Dedifferentiated amniotic fluid mesenchymal stem cell (primary cell): ENCODE results near the gene CCM2L.

Source experiments
- DNase-seq: peaks from one replicate; pipeline ENCODE4 v3.0.0-alpha.2; 2016; ENCODE audit errors: extremely low spot score

CCM2L gene

DNA sequence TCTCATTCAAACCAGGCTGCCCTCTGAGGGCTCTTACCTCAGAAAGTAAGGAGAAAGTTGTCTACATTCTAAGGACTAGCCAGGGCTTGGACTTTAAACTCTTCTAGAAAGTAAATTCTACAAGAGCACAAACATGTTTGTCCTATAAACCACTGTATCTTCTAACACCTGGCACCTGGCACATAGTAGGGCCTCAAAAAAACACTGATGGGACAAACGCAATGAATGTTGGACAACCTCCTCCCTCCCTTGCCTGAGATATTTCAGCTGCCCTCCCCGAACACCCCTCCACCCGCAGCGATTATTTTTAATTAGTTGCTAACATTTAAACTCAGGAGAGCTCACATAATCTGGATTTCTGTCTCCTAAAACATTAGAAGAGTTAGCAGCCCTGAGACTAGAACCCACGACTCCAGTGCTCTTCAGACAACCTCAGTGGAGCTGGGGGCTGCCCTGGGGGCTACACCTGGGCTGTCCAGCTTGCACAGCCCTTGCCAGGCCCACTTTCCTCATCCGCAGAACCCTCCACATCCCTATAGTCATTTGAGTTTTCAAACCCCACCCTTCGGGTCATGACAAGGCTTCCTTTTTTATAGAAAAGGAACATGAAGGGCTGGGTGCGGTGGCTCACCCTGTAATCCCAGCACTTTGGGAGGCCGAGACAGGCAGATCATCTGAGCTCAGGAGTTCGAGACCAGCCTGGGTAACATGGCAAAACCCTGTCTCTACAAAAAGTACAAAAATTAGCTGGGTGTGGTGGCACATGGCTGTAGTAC, 46.7 kb downstream of the CCM2L start:
- DNase-seq = no peak

GRCh38 chr20:32057656-32058184, 47.5 kb downstream of the CCM2L start:
- DNase-seq = no peak

GRCh38 chr20:32059189-32059588, 49.0 kb downstream of the CCM2L start:
- DNase-seq = no peak

DNA sequence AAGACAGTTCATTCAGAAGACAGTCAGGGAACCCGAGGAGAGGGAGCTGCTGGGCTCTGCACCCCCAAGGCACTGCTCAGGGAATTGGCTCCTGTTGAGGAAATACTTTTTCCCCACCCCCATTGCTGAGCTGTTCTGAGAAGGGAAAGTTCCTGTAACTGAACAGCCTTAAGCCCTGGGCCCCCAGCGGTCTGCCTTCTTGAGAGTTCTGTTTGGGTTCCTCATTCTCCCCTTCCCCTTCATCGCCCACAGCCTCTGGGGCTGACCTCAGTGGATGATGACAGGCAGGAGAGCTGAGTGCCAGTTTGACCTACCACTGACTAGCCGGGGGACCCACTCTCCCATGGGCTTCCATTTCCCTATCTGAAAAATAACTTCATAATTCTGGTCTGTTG, 52.5 kb downstream of the CCM2L start:
- no peak for DNase-seq

GRCh38 chr20:32063695-32064094, 53.5 kb downstream of the CCM2L start:
- DNase-seq = no peak

DNA sequence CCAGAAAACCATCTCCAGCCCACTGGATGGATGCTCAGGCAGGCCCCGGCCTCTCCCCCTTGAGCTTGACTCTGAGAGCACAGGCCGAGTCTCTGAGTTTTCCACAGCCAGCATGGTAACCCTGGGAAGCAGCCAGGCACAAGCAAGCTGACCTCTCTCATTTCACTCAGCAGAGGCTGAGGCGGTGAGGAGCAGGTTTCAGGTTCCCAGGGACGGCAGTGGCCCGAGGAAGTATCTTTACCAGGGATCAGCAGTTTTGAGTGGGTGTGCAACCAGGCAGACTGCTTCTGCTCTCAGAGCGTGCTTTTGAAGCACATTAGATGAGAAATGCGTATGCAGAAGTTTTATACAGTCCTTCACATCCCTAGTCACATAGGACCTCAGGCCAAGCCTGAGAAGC, 54.4 kb downstream of the CCM2L start:
- DNase-seq = no peak

GRCh38 chr20:32067234-32067821, 57.1 kb downstream of the CCM2L start:
- DNase-seq = peak; percentile 71

DNA sequence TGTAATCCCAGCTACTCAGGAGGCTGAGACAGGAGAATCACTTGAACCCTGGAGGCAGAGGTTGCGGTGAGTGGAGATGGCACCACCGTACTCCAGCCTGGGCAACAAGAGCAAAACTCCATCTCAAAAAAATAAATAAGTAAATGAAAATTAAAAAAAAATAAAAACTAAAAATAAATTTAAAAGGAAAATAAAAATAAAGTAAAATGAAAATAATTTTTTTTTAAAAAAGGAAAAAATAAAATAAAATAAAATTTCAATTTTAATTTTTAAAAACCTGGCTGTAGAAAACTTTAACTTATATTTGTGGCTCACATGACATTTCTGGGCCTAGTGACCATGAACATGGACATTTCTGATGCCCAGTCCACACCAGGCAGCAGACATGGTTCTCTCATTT, 57.9 kb downstream of the CCM2L start:
- DNase-seq = no peak

- DNase-seq = no peak
Measured at GRCh38 chr20:32069711-32070110, 59.5 kb downstream of the CCM2L start.

- no peak for DNase-seq
Measured at GRCh38 chr20:32070282-32070681, 60.0 kb downstream of the CCM2L start.

DNA sequence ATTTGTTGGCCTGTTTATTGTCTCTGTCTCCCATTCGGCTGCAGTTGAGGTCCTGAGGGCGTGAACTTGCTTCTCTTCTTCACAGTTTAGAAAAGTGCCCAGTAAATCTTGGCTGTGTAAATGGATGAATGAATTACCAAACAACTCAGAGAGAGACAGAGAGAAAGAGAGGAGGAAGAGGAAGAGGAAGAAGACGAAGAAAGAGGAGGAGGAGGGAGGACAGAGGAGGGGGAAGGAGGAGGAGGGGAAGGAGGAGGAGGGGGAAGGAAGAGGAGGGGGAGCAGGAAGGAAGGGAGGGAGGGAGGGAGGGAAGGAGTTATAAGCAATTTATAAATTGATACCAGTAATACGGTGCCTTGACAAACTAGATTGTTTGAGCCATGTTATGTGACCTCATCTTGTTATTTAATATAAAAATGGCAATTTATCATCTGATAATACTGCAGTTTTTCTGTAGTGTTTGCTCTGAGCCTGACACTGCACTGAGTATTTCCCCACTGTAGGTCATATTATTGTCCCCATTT, 60.5 kb downstream of the CCM2L start:
- DNase-seq = no peak

DNA sequence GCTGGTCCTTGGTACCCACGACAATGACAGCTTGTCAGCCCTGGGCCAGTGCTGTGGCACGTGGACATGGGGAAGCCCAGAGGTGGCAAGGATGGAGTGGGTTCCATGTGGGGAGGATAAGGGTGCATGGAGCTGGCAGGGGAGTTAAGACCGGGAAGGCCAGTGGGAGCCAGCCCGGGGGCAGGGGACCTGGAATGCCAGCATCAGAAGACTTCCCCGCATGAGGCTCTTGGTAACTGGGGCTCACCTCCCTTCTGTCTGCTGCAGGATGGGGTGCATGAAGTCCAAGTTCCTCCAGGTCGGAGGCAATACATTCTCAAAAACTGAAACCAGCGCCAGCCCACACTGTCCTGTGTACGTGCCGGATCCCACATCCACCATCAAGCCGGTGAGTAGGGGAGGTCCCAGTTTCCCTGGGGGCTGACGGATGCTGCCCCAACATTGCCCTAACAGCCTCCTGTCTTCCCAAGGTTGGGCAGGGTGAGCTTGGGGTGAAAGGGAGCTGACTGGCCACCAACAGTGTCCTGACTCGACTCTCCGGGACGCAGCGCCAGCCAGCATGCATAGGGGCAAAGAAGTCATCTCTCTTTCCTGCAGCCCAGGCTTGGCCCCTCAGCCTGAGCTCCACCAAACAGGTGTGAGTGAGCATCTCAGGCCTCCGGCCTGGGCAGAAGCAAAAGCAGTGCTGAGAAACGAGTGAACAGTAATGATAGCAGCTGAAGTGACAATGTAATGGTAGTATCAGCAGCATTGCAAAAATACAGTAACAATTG, 61.3 kb downstream of the CCM2L start:
- no peak for DNase-seq

GRCh38 chr20:32072168-32072750, 62.0 kb downstream of the CCM2L start:
- DNase-seq = no peak

DNA sequence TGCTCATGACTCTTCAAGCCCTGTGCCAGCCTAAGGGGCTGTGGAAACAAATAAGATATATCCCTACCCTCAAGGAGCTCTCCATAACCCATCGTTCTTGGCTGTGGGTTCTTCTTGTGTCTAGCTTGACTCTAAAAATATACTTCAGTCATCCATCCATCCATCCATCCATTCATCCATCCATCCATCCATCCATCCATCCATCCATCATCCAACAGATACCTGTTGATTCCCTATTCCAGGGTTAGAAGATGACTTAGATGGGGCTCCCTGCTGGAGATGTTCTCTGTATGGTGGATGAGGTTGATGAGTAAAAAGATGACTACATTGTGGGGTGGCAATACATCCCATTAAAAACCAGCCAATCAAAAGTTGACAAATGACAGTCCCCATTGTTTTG, 65.3 kb downstream of the CCM2L start:
- DNase-seq = no peak

DNA sequence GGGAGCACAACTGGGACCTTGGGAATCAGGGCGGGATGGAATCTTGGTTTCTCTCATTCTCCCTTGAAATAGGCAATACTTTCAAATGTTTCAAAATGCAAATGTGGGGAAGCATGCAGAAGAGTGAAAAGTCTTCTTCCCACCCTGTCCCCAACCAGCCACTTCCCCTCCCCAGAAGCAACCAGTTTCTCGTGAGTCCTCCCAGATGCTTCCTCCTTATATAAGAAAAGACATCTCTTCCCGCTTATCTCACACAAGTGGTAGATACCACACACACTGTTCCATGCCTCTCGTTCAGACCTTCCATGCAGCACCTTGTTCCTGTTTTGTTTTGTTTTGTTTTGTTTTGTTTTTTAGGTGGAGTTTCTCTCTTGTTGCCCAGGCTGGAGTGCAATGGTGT, 67.0 kb downstream of the CCM2L start:
- DNase-seq = no peak

GRCh38 chr20:32078322-32078721, 68.1 kb downstream of the CCM2L start:
- DNase-seq = no peak

- DNase-seq = no peak
Measured at GRCh38 chr20:32078791-32079190, 68.6 kb downstream of the CCM2L start.

DNA sequence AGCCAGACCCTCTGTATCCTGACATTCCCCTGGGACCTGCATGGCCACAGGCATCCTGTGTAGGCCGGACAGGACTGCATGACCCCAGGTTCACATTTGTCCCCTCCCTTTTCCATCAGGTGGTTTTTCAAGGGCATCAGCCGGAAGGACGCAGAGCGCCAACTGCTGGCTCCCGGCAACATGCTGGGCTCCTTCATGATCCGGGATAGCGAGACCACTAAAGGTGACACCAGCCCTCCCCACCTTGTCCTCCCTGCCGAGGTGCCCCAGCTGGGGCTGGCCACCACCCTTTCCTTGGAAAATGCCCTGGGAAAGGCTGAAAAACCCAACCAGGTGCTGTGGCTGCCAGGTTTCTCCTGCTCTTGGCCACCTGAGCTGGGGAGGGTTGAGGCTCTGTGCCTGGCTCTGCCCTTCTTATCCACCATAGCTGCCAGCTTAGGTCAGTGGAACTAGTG, 69.4 kb downstream of the CCM2L start:
- no peak for DNase-seq

GRCh38 chr20:32080783-32081182, 70.5 kb downstream of the CCM2L start:
- no peak for DNase-seq
